Ovary (tissue), 3 donors: Measurements from ENCODE around the gene KLHL17.

Experiments
- CTCF ChIP-seq, 3 donors: fragments of 450-650 bp in 2 of 3; fragments of 200-600 bp in 1 of 3; IDR thresholded peaks; one replicate each; pipeline versions ENCODE4 v1.5.1 to v1.8.0; 2016 to 2022; ENCODE audit warnings: antibody characterized with exemption in 3 of 3, mild to moderate bottlenecking in 1 of 3
- EP300 ChIP-seq: sonication (generic); formaldehyde crosslinking; IDR thresholded peaks from one replicate; pipeline ENCODE4 v1.6.1; 2017; ENCODE audit warnings: antibody characterized with exemption
- POLR2A ChIP-seq: fragments of 450-650 bp; IDR thresholded peaks from one replicate; pipeline ENCODE4 v1.6.1; 2017; ENCODE audit warnings: antibody characterized with exemption, mild to moderate bottlenecking, moderate library complexity
- donor health status: DM: no; HTN: no; CAD: no.

GRCh38 chr1:924656-925560 is 35.5 kb upstream of the KLHL17 start:
- TF ChIP-seq CTCF (IDR thresholded peaks at IDR 0.05), result no peak
- no peak for TF ChIP-seq POLR2A
- no peak for TF ChIP-seq EP300
